GM18498 (cell line): Measurements from ENCODE around the gene PERM1.

Source experiments
- ATAC-seq: cut with Tn5 transposase; IDR thresholded peaks from one replicate; pipeline ENCODE4 v1.9.1; 2021; ENCODE audit warnings: mild to moderate bottlenecking, moderate library complexity; ENCODE audit not compliant: unreplicated experiment

PERM1 gene

GRCh38 chr1:936348-937264 lies 45.3 kb downstream of the PERM1 start:
- no peak for ATAC-seq

- ATAC-seq = no peak
Observed at GRCh38 chr1:935751-936231, 46.1 kb downstream of the PERM1 start.

- no peak for ATAC-seq
Observed at GRCh38 chr1:934991-935750, 46.7 kb downstream of the PERM1 start.

- ATAC-seq = no peak
Observed at GRCh38 chr1:933603-933940, 48.3 kb downstream of the PERM1 start.

- ATAC-seq = no peak
Observed at GRCh38 chr1:932776-933602, 48.9 kb downstream of the PERM1 start.

- ATAC-seq = no peak
Observed at GRCh38 chr1:932173-932510, 49.8 kb downstream of the PERM1 start.

GRCh38 chr1:931380-932172 lies 50.3 kb downstream of the PERM1 start:
- no peak for ATAC-seq

GRCh38 chr1:930633-931138 lies 51.2 kb downstream of the PERM1 start:
- ATAC-seq = no peak

- ATAC-seq = no peak
Observed at GRCh38 chr1:929712-930632, 51.9 kb downstream of the PERM1 start.

GRCh38 chr1:928825-929661 lies 52.9 kb downstream of the PERM1 start:
- ATAC-seq = no peak

- ATAC-seq = no peak
Observed at GRCh38 chr1:927748-928147, 54.1 kb downstream of the PERM1 start.

GRCh38 chr1:927234-927633 lies 54.7 kb downstream of the PERM1 start:
- no peak for ATAC-seq

GRCh38 chr1:925561-926421 lies 56.1 kb downstream of the PERM1 start:
- no peak for ATAC-seq
